ENCODE results near the gene ARHGEF28.

DNA sequence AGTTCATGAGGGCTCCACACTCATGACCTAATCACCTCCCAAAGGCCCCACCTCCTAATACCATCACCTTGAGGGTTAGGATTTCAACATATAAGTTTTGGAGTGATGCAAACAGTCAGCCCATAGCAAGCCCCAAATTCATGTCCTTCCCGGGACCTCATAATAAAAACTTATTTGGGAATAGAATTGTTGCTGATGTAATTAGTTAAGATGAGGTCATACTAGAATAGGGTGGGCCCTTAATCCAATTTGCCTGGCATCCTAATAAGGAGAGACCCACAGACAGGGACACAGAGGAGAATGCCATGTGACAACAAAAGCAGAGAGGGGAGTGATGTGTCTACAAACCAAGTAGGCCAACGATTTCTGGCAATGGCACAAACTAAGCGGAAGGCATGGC is 347.1 kb downstream of the ARHGEF28 start:
- TF ChIP-seq POLR2A (IDR thresholded peaks at IDR 0.05; ENCODE audit: low read depth) (no peak), EP300 (IDR thresholded peaks at IDR 0.05) (no peak)
